Activated T-cell treated with anti-CD3 and anti-CD28 coated beads for 4 hours (primary cell): Measurements from ENCODE around the gene DDX24.
A peak's percentile ranks its signal among the peaks of the same experiment; 100 is the strongest.

ENCODE experiments used
- DNase-seq: peaks from one replicate; pipeline ENCODE4 v3.0.0-alpha.2; 2020

Gene DDX24, protein sequence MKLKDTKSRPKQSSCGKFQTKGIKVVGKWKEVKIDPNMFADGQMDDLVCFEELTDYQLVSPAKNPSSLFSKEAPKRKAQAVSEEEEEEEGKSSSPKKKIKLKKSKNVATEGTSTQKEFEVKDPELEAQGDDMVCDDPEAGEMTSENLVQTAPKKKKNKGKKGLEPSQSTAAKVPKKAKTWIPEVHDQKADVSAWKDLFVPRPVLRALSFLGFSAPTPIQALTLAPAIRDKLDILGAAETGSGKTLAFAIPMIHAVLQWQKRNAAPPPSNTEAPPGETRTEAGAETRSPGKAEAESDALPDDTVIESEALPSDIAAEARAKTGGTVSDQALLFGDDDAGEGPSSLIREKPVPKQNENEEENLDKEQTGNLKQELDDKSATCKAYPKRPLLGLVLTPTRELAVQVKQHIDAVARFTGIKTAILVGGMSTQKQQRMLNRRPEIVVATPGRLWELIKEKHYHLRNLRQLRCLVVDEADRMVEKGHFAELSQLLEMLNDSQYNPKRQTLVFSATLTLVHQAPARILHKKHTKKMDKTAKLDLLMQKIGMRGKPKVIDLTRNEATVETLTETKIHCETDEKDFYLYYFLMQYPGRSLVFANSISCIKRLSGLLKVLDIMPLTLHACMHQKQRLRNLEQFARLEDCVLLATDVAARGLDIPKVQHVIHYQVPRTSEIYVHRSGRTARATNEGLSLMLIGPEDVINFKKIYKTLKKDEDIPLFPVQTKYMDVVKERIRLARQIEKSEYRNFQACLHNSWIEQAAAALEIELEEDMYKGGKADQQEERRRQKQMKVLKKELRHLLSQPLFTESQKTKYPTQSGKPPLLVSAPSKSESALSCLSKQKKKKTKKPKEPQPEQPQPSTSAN

DNA sequence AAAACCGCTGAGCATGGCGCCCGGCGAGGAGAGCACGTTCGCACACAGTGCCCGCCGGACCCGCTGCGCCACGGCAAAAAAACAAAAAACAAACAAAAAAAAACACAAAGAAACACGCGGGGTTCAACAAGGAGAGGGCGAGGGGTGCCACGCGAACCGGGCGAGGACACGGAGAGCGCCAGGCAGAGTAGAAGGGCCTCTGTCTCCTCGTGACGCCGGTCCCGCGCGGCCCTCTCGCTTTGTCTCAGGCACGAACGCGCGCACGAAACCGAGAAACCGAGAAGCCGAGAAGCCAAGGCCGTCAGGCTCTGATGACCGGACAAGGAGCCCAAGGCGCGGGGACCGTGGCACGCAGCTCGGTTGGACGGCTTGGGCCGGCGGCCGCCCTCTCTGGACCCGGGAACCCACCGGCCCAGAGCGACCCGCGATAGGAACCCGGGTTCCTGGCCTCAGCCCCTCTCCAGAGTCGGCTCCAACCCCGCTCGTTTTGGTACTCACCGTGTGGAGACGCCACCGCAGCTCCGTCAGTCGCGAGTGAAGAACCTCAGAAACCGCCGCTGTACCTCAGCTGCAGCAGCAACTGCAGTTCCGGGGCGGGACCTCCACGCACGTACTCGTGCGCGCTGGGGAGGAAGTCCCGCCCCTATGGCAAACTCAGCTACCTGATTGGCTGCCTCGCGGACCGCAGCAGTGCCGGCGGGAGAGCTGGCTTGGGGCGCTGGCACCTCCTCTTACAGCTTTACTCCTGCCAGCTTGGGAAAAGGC lies at the start of gene DDX24, which contains the start of gene IFI27L1:
TSS of gene DDX24 (minus strand) at position 582 of the 765 bp plus-strand sequence. CDS start 1,460 bp downstream, outside the sequence.
TSS of gene IFI27L1 (plus strand) at position 690 of the 765 bp plus-strand sequence. CDS start 15,628 bp downstream, outside the sequence.
- peak; percentile 93 for DNase-seq

DNA sequence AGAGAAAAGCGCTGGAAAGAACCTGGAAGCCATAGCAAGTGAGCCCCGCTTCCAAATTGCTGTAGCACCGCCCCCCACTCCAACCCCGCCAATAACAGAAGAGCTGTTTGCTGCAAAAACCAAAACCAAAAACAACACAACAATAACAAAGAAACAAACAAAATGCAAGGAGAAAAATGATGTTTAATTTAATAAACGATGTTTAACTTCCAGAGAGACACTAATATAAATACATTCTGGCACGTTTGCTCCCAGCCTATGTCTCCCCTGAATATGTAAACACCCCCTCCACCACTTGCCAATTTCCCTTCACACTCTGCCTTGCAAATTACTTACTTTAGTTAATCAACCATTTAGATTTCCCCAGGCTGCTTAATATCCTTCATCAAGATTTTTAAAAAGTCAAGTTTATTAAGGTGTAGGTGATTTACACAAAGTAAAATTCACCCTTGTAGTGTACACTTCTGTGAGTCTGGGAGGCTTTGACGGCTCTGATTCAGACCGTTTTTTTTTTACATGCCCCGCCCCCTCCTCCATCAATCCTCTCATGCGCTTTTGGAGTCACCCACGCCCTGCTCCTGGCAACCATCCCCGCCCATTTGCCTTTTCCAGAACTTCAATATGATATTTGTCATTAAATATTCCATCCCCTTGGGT lies 48.9 kb upstream of the DDX24 start:
- DNase-seq: peak; percentile 6

DNA sequence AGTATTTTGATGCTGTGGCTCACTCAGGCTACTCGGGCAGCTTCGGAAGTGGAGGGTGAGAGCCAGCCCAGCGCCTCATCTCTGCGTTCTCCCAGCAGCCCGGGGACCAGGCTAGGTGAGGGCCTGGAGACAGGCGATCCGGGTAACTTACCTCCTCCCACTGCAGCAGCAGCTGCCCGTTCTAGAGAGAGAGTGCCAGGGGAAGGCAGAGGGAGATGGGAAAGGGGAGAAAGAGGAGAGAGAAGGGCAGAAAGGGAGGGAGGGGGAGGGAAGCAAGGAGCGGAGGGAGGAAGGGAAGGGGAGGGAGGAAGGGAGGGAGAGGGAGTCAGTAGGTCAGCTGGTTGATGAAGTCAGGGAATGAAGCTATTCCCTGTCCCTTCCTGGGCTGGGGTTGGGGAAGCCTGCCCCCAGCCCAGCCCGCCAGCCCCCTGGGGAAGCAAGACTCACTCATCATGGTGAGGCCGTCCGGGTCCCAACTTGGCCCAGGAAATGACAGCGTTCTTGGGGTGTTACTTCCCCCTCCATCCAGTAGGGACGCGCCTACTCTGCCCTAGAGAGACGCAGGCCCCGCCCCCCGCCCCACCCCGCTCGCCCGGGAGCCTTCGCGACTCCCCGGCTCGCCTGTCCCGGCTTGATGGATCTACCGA lies 48.2 kb upstream of the DDX24 start, which contains the start of gene IFI27L2:
TSS of gene IFI27L2 (minus strand) at position 494 of the 647 bp plus-strand sequence. CDS start at position 454, 40 bp downstream.
- peak; percentile 37 for DNase-seq

DNA sequence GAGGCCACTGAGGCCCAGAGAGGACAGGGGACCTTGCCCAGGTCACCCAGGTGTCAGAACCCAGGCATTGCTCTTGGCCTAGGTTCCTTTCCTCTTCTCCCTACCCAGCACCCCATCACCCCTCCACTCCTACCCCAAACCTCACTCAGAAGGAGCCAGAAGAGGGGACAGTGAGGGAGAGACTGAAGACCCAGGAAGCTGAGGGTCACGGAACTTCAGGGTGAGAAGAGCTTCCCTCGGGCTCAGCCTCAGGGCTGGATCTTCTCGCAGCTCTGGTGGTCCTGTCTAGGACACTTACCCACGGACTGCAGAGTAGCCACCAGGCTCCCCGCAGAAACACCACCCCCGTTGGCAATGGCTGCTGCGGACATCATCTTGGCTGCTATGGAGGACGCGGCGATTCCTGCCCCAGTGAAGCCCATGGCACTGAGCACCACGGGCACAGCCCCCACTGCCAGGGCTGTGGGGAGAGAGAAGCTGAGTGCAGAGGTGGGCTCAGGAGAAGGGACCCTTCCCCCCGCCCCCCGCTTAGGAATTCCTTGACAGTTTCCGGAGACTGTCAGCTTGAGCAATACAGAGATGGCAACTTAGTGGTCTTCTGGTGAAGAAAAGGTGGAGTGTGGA lies 47.3 kb upstream of the DDX24 start:
- no peak for DNase-seq

DNA sequence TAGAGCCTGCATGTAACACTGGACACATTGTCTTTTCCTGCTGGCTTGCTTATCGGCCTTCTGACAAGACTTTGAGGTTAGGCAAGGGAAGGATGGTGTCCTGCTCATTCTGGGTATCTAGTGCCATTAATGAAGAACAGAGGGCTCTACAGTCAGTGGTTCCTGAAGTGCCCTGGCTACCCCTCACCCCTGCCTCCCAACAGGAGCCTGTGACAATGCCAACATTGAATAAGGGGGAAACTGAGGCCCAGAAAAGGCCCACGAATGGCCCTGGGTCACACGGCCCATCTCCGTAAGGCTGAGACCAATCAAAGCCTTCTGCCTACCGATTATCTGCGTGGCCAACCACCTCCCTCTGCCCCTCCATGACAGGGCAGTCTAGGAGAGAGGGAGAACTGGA lies 46.3 kb upstream of the DDX24 start:
- DNase-seq: no peak

DNA sequence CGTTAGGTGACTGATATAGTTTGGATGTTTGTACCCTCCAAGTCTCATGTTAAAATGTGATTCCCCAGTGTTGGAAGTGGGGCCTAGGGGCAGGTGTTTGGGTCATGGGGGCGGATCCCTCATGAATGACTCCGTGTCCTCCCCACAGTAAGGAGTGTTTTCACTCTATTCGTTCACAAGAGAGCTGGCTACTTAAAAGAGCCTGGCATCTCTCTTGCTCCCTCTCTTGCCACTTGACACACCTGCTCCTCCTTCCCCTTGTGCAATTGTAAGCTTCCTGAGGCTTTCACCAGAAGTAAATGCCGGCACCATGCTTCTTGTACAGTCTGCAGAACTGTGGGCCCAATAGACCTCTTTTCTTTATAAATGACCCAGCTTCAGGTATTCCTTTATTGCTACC lies 45.8 kb upstream of the DDX24 start:
- DNase-seq: no peak

DNA sequence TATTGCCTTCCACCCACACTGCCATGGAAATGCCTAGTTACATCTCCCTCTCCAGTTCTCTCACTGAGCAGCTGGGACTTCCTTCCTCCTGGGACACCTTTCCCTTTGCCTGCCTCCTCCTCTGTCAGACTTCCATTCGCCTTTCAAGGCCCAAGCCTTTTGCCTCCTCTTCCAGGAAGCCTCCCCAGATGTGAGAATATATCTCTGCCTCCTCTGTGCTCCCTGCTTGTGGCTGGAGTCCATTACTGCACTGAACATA lies 45.3 kb upstream of the DDX24 start:
- no peak for DNase-seq

DNA sequence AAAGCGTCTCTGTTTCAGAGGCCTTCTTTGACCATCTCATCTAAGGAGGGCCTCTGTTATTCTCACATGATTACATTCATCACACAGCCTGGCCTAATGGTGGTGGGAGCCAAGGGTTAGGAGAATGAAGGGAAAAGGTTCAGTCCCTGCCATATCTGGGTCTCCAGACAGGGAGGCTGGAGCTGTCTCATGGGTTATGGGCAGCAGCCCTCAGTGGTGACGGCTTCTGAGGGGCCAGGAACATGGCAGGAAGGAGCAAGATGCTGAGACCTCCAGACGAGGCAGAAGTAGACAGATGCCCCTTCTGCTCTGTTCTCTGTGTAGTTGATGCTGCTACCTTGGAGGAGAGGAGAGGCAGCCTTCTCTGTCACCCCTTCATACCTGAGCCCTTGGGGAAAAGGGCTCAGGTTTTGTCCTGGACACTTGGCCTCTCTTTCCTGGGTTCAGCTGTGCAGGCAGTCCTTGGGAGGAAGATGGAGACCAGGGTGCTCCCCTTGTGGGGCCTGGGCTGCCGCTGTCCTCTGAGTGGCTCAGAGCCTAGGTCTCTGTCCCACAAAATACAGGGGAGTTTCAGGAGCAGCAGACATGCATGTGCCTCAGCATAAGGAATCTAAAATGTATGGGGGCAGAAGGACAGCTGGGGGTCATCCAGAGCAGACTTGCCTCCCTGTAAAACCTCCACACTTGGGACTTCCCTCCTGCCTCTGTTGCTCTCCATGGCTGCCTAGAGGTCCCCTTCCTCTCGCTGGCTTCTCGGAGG lies 44.8 kb upstream of the DDX24 start:
- no peak for DNase-seq

DNA sequence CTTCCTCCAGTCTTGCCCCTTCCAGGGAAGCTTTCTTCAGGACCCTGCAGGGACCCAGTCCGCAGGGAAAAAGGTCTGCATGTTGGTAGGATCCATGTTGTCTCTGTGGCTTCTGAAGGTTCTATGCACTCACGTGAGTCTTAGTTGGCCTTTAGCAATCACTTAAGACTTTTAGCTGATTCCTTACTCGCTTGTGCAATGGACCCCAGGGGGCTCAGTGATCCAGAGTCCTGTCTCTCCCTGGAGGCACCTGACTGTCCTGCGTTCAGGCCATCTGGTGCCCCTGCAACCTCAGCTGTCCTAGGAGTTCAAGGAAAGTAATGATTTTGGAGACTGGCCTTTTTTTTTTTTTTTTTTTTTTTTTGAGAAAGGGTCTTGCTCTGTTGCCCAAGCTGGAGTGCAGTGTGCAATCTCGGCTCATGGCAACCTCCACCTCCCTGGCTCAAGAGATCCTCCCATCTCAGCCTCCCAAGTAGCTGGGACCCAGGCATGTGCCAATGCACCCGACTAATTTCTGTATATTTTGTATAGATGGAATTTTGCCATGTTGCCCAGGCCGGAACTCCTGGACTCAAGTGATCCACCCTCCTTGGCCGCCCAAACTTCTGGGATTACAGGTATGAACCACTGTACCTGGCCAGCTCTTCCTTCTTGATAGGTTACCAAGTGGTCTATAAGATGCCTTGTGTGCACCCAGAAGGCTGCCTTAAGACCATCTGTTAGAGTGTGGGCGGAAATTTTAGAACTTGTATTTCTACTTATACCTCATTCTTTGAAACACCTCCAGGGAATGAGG lies 43.8 kb upstream of the DDX24 start:
- DNase-seq: no peak

DNA sequence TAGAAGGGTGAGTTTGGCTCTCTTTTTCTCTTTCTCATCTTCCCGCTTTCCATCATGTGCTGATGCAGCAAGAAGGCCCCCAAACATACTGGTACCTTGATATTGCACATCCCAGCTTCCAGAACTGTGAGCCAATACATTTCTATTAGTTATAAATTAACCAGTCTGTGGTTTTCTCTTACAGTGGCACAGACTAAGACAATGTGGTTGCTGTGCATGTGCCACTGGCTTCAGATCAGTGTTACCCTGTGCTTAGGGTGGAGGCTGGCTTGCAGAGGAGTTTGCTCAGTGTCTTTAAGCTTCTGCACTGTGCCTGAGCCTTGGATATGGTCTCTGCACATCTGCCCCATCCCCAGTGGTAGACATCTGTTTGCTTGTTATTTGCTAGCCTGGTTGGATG lies 42.9 kb upstream of the DDX24 start:
- DNase-seq: no peak

DNA sequence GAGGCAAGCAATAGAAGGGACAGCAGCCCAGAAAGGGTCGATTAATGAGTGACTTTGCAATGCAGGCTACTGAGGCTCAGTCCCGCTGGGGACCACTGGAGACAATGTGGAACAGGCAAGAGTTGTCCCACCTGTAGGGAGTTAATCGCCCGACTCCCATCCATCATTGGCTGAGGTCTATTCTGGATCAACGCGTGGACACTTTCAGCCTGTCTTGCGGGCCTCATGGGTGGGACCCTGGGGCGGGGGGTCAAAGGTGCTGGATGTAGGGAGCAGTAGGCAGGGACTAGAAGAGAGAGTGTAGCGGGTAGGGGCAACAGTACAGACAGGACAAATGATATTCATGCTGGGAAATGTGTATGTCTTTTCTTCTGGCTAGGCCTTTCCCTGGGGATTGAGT lies 42.3 kb upstream of the DDX24 start:
- no peak for DNase-seq

DNA sequence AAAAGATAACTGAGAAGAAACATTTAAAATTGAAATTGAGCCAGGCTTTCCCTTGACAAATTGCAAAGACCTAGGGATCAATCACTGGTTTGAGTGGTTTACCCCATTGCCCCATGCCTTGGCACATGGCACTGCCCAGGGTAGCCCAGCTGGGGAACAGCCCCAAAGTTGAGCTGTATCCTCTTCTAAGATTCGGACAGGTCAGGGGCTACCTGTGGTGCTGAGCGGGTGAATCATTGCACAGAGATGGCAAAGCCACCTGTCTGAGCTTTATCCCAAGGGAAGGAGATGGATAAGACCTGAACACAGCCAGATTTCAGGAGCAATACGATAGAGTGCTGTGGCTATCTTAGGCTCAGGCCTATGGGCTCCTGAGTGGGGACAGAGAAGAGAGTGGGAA lies 41.4 kb upstream of the DDX24 start:
- no peak for DNase-seq

DNA sequence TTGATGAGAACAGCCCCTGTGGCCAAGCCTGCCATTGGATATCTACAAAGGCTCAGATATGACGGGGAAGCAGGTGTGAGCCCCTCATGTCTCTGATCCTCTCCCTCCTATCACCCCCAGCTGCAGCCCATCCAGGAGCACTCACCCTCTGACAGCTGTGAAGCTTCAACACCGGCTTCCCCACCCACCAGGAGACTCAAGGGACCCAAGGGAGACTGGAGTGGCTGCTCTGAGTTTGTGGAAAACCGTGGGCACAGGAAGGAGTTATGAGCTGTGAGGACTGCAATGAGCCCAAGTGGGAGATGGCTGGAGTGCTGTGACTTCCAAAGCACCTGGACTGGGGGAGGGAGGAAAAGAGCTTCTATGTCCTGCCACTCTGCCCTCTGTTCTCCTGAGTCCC lies 40.5 kb upstream of the DDX24 start:
- no peak for DNase-seq

DNA sequence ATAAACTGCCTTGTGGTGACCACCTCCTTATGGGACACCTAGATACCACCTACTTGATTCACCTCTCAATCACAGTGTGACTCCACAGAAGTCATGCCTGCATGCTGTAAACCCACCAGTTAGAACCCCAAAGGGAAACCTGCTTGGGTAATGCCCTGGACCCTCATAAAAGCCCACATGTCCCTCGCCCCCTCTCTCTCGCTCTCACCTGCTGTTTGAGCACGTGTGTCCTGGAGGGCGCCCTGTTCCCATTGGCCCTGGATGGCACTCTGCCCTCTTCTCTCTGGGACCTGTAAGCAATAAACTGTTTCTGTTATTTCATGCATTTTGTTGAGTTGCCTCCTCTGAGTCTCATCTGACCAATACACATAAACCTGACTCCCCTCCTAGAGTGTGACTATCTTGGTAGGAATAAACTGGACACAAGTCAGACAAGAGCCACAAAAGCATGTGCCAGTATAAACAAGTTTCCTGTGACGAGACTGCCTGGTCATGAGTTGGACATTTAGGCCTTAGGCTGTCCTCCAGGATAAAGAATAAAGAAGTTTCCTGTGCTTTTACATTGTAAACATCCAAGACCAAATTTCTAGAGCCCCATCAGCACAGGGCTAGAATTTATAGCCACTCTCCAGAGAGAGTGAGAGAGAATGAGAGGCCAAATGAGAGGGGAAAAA lies 39.8 kb upstream of the DDX24 start:
- no peak for DNase-seq

DNA sequence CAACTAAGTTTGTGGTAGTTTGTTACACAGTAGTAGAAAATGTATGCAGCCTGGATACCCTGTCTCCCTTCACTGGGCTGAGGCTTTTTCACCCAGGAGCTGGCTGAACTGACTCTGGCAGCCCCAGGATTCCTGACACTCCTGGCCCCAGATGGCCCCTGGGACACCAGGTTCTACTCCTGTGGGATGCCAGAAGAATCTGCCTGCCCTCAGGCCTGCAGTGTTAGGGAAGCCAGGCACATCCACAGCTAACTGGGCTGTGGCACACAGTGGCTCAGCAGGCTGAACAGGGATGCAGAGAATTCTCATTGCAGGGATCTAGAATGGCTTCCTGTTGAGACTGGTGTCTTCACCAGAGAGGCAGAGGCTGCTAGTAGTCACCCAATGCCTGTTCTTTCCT lies 38.1 kb upstream of the DDX24 start:
- no peak for DNase-seq

DNA sequence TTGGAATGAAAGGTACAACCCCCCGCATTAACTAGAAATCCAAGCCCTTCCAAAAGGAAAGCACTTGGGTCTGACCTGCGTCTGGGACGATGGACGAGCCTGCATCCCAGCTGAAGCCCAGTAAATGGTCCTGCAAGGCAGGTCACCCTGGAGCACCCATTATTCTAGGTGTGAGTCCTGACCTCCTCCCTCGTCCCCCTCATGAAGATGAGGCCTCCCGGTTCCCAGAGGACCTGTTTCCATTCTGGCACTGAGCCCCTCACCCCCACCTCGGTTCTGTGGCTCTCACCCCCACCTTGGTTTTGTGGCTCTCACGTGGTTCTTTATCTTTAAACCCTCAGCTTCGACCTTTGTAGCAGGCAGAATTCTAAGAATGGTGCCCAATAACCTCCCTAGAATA lies 36.9 kb upstream of the DDX24 start:
- DNase-seq: no peak

DNA sequence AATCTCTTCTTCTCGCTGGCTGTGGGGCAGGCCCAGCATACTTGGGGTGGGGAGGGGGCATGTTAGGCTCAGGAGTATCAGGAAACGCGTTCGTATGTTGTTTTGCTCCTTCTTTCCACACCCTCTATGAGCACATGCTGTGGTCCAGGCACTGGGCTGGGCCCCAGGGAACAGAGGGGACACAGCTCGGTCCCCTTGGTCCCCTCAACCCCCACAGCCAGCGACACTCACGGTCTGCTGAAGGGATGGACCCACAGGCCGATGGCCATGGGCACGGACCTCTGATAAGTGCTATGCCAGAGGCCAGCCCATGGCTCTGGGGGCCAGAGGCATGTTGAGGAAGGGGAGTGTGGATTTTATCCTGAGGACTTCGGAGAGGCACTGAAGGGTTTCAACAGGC lies 35.7 kb upstream of the DDX24 start:
- DNase-seq: no peak

DNA sequence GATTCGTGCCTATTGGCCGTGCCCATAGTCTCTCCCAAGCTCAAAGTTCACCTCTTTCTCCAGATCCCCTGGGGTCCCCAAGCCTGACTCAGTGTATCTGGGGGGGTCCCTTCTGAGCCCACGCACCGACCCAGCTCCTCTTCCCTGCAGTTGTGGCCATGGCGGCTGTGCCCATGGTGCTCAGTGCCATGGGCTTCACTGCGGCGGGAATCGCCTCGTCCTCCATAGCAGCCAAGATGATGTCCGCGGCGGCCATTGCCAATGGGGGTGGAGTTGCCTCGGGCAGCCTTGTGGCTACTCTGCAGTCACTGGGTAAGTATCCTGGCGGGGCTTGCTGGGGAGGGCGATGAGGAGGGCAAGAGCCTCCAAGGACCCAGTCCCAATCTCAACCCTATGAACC lies 34.6 kb upstream of the DDX24 start:
- no peak for DNase-seq

DNA sequence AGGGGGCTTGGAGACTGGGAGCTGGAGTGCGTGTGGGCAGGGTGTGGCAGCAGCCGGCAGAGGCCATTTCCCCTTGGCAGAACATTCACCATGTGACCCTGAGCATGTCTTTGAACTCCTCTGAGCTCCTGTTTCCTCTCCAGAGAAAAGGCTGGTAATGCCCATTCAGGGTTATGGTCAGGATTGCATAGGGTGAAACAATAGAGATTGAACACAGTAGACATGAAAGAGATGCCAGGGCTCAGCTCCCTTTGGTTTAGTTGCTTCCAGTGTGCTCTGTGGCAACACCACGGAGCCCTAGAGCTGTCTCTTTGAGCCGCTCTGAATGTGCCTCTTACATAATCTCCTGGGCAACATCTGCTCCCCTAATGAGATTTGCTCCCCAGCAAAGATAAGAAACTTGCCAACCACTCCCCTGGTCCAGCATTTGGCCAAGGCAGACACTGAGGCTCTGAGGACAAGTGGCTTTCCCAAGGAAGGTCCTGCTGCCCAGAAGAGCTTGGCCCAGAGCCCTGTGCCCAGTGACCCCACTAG lies 34.1 kb upstream of the DDX24 start:
- DNase-seq: no peak
